PC-9 (cell line): ENCODE data around the gene CTNNB1.

ENCODE experiments used
- CTCF ChIP-seq: fragments of 200-600 bp; sonication (generic); conservative IDR thresholded peaks from 2 replicates; pipeline ENCODE4 v1.6.1; 2017; ENCODE audit warnings: mixed run types, antibody characterized with exemption, mild to moderate bottlenecking, moderate library complexity
- EZH2 ChIP-seq: fragments of 200-600 bp; sonication (generic); IDR thresholded peaks from 2 replicates; pipeline ENCODE4 v1.8.0; 2017; ENCODE audit warnings: antibody characterized with exemption, low read depth

- no peak for TF ChIP-seq CTCF
- no peak for TF ChIP-seq EZH2
These were observed 2.5 kb upstream of the CTNNB1 start for GRCh38 chr3:41196499-41197410.
